ENCODE measurements around the gene MPV17. TPM values are rescaled to one million over a fixed set of nuclear protein-coding genes. Genes with fewer than 3 reads are reported as not detected.

MPV17 gene
- total and polyA plus RNA-seq, 2 of the 13 experiments (the other 11 are each of a cell fraction or from before 2014, with no cell fraction given), result 48.9 to 129 TPM

- no peak; the same call in 1 of the 2 replicates for TF ChIP-seq THAP9 (CRISPR knock-in tag; IDR thresholded peaks at IDR 0.05; ENCODE audit: borderline replicate concordance)
- TF ChIP-seq ATF3 (CRISPR knock-in tag; IDR thresholded peaks at IDR 0.05), result no peak
- no peak; the same call in 1 of the 2 replicates for TF ChIP-seq NFIB (CRISPR knock-in tag; IDR thresholded peaks at IDR 0.05; ENCODE audit: borderline replicate concordance)
- TF ChIP-seq PAWR (CRISPR knock-in tag; IDR thresholded peaks at IDR 0.05; ENCODE audit: borderline replicate concordance), result 0 out of 2 replicates have a peak, but pooled peaks have one; percentile 23
- no peak for TF ChIP-seq FOSL1 (CRISPR knock-in tag; IDR thresholded peaks at IDR 0.05; ENCODE audit: borderline replicate concordance)
- TF ChIP-seq ISL2 (CRISPR knock-in tag; IDR thresholded peaks at IDR 0.05), result no peak
- no peak for TF ChIP-seq GATAD1 (CRISPR knock-in tag; IDR thresholded peaks at IDR 0.05)
- TF ChIP-seq ZHX1 (CRISPR knock-in tag; IDR thresholded peaks at IDR 0.05; ENCODE audit: low read depth), result 0 out of 2 replicates have a peak, but pooled peaks have one; percentile 10
- TF ChIP-seq ELF4 (CRISPR knock-in tag; IDR thresholded peaks at IDR 0.05; ENCODE audit: borderline replicate concordance), result no peak
- TF ChIP-seq SOX6 (IDR thresholded peaks at IDR 0.05), result no peak
- TF ChIP-seq SOX6 (CRISPR knock-in tag; IDR thresholded peaks at IDR 0.05), result no peak
- no peak for TF ChIP-seq SIN3B (IDR thresholded peaks at IDR 0.05; ENCODE audit: low read length)
- TF ChIP-seq TAF1 (CRISPR knock-in tag; IDR thresholded peaks at IDR 0.05), result no peak; the same call in 1 of the 2 replicates
- no peak for TF ChIP-seq SKIL (CRISPR knock-in tag; IDR thresholded peaks at IDR 0.05; ENCODE audit: borderline replicate concordance)
- peak; percentile 79 for TF ChIP-seq HES4 (CRISPR knock-in tag; IDR thresholded peaks at IDR 0.05; ENCODE audit: borderline replicate concordance)
- no peak for TF ChIP-seq ZSCAN5A (CRISPR knock-in tag; IDR thresholded peaks at IDR 0.05; ENCODE audit: borderline replicate concordance)
- no peak; the same call in 1 of the 2 replicates for TF ChIP-seq ZNF777 (CRISPR knock-in tag; IDR thresholded peaks at IDR 0.05)
These were observed 48.1 kb upstream of the MPV17 start (continued) for GRCh38 chr2:27370816-27371620.

Measured in HepG2 (cell line).